MM.1S (cell line): Measurements from ENCODE around the gene TMEM233.

ENCODE experiments used
- EZH2 ChIP-seq: fragments of 300-600 bp; sonication (generic); optimal IDR thresholded peaks from 2 replicates; pipeline ENCODE3; 2017; ENCODE audit warnings: low read depth, mild to moderate bottlenecking, antibody characterized with exemption, low read length, mixed read lengths
- EZH2phosphoT487 ChIP-seq: fragments of 300-600 bp; sonication (generic); IDR thresholded peaks from 2 replicates; pipeline ENCODE4 v1.6.1; 2018; ENCODE audit warnings: antibody characterized with exemption, low read length
- TF ChIP-seq, protein P1 (sequence below): fragments of 300-600 bp; sonication (generic); IDR thresholded peaks from 2 replicates; pipeline ENCODE4 v1.5.1; 2016; ENCODE audit warnings: antibody characterized with exemption, low read length, mixed read lengths

DNA sequence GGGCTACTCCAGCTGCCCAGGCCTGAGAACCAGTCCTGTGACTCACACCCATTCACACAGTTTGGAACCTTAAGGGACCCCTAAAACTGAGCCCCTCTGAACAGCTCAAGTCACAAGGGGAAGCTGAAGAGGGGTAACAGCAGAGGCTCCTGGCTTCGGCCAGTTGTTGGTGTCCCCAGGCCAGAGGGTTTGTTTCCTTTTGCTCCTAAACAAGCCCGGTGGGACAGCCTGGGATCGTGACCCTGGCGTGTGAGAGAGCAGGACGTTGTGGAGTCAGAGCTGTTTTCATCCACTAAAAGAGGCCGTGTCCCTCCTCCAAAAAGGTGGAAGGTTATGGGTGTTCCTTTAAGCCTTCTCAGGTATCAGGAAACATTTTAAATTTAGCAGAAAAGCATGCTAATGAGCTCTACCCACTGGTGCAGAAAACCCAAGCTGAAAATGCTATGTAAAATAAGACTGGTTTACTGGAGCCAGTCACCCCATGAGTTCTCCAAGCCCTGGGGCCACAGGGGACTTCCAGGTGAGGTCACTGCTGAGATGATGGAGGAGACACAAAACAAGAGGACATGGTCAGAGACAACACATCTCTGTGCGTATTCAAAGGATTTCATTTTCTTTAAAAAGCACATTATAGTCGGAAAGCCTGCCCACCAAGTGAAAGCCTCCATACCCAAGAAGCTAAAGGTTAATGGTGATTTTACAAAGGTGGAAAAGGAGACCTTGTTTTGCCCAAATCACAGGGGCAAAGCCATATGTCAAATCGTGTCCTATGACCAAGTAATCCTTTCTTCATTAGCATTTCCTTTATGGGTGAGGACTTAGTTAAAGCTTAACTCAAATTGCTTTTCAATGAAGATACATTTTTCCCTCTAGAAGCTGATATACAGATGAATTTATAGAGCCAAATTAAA is 88.4 kb downstream of the TMEM233 start:
- TF ChIP-seq, protein P1, sequence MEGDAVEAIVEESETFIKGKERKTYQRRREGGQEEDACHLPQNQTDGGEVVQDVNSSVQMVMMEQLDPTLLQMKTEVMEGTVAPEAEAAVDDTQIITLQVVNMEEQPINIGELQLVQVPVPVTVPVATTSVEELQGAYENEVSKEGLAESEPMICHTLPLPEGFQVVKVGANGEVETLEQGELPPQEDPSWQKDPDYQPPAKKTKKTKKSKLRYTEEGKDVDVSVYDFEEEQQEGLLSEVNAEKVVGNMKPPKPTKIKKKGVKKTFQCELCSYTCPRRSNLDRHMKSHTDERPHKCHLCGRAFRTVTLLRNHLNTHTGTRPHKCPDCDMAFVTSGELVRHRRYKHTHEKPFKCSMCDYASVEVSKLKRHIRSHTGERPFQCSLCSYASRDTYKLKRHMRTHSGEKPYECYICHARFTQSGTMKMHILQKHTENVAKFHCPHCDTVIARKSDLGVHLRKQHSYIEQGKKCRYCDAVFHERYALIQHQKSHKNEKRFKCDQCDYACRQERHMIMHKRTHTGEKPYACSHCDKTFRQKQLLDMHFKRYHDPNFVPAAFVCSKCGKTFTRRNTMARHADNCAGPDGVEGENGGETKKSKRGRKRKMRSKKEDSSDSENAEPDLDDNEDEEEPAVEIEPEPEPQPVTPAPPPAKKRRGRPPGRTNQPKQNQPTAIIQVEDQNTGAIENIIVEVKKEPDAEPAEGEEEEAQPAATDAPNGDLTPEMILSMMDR: no peak
- no peak for TF ChIP-seq EZH2
- no peak for TF ChIP-seq EZH2phosphoT487
